K562 (cell line): ENCODE data around the gene SIGLEC6. TPM values are rescaled to one million over a fixed set of nuclear protein-coding genes. Genes with fewer than 3 reads are reported as not detected.

Experiments used
- ATAC-seq: fragments of 200-7000 bp; cut with Tn5 transposase; 3 replicates; pipeline ENCODE4 v1.9.1; 2020; ENCODE audit warnings: moderate library complexity
- BruUV-seq: library from RNA; stranded (reverse); fragments of 400-500 nt; replicated peaks from 2 replicates; lab custom pipeline; 2021; lab: Mats Ljungman, UMichigan
- CTCF ChIA-PET: fragments of 300-600 bp; formaldehyde crosslinking; extraction: SDS; loops from one replicate; lab custom pipeline; 2021; ENCODE audit warnings: low intra/inter-chr PET ratio; lab: Yijun Ruan, JAX
- POLR2A ChIA-PET: fragments of 300-600, 350-650 bp; sonication (Branson Sonifier 250); formaldehyde crosslinking; extraction: SDS; loops from one replicate; lab custom pipeline; 2021; ENCODE audit warnings: antibody characterized with exemption, inconsistent platforms; lab: Yijun Ruan, JAX
- DNase-seq, 4 experiments: peaks; one replicate each; pipeline versions ENCODE4 v3.0.0 to v3.0.0-alpha.2; 2011 to 2018; ENCODE audit warnings: low spot score in 3 of 4, mixed read lengths in 3 of 4; ENCODE audit errors: extremely low read depth in 1 of 4
- FAIRE-seq: peaks from 2 replicates; lab custom pipeline; 2011; peaks lifted over from hg19 to GRCh38; lab: Jason Lieb, UNC
- H2AFZ ChIP-seq: 2 replicates; pipeline ENCODE4 v1.6.0; 2011; ENCODE audit warnings: low read depth, low read length, control low read depth, inconsistent platforms
- H3K27ac ChIP-seq: fragments of 200-600 bp; 3 replicates; pipeline ENCODE4 v1.8.0; 2011; ENCODE audit warnings: low read depth, mild to moderate bottlenecking, control low read depth, inconsistent platforms, low read length, moderate library complexity, mixed read lengths; ENCODE audit errors: extremely low read depth
- H3K27me3 ChIP-seq, 2 experiments: fragments of 300-600 bp in 1 of 2; 2 replicates in 1 of 2; 3 replicates in 1 of 2; pipeline versions ENCODE4 v1.6.0 to v1.8.0; 2011; ENCODE audit warnings: inconsistent platforms in 2 of 2, low read length in 2 of 2, mild to moderate bottlenecking in 1 of 2, mixed read lengths in 1 of 2, moderate library complexity in 1 of 2; ENCODE audit not compliant: control insufficient read depth in 2 of 2, insufficient read depth in 2 of 2
- H3K36me3 ChIP-seq: fragments of 300-600 bp; 3 replicates; pipeline ENCODE4 v1.8.0; 2011; ENCODE audit warnings: mild to moderate bottlenecking, low read length, inconsistent platforms; ENCODE audit not compliant: control insufficient read depth, insufficient read depth
- H3K4me1 ChIP-seq, 2 experiments: fragments of 200-600 bp in 1 of 2; replicated peaks in 1 of 2; 2 replicates in 1 of 2; 3 replicates in 1 of 2; pipeline versions ENCODE4 v1.5.1 to v1.8.0; 2011; ENCODE audit warnings: inconsistent platforms in 2 of 2, low read length in 2 of 2, mild to moderate bottlenecking in 1 of 2, mixed read lengths in 1 of 2, moderate library complexity in 1 of 2; ENCODE audit not compliant: control insufficient read depth in 2 of 2, insufficient read depth in 2 of 2
- H3K4me2 ChIP-seq: 2 replicates; pipeline ENCODE4 v1.6.1; 2011; ENCODE audit warnings: low read length, control low read depth, inconsistent platforms, mixed read lengths; ENCODE audit not compliant: insufficient read depth
- H3K4me3 ChIP-seq: fragments of 200-600 bp; sonication (generic), shearing (Covaris generic); 2 replicates; pipeline ENCODE4 v1.5.1; 2016; ENCODE audit warnings: control low read depth, inconsistent platforms
- H3K79me2 ChIP-seq: fragments of 200-600 bp; 3 replicates; pipeline ENCODE4 v1.8.0; 2011; ENCODE audit warnings: low read length, inconsistent platforms; ENCODE audit not compliant: control insufficient read depth, insufficient read depth
- H3K9ac ChIP-seq, 2 experiments: 2 replicates each; pipeline versions ENCODE4 v1.6.0 to v1.6.1; 2011; ENCODE audit warnings: low read depth in 2 of 2, low read length in 2 of 2, control low read depth in 1 of 2, inconsistent platforms in 1 of 2, mild to moderate bottlenecking in 1 of 2, mixed read lengths in 1 of 2; ENCODE audit not compliant: insufficient read depth in 1 of 2
- H3K9me1 ChIP-seq: one replicate; pipeline ENCODE4 v1.6.0; 2011; ENCODE audit warnings: inconsistent platforms, mild to moderate bottlenecking, low read length, moderate library complexity; ENCODE audit not compliant: control insufficient read depth, insufficient read depth
- H3K9me3 ChIP-seq: replicated peaks from 2 replicates; pipeline ENCODE4 v1.5.1; 2011; ENCODE audit warnings: low read depth, low read length, inconsistent platforms; ENCODE audit not compliant: control insufficient read depth, insufficient read depth
- H4K20me1 ChIP-seq: replicated peaks from 2 replicates; pipeline ENCODE4 v1.6.1; 2011; ENCODE audit warnings: low read length, inconsistent platforms, mixed read lengths; ENCODE audit not compliant: control insufficient read depth, insufficient read depth
- ARID3B ChIP-seq: fragments of 250-450 bp; sonication (Bioruptor Pico); IDR thresholded peaks from 2 replicates; pipeline ENCODE4 v1.4.0; 2020; ENCODE audit warnings: borderline replicate concordance
- CHD1 ChIP-seq: fragments of 200-600 bp; sonication (generic); IDR thresholded peaks from one replicate; pipeline ENCODE4 v1.6.1; 2012; ENCODE audit warnings: mild to moderate bottlenecking, moderate library complexity, low read length, inconsistent platforms
- KDM1A ChIP-seq, 2 experiments: fragments of 450-650 bp; IDR thresholded peaks; 2 replicates each; pipeline ENCODE4 v1.6.1; 2016; ENCODE audit warnings: mild to moderate bottlenecking in 2 of 2
- MED1 ChIP-seq: sonication (generic); formaldehyde crosslinking; IDR thresholded peaks from 2 replicates; pipeline ENCODE4 v1.8.1; 2023; ENCODE audit warnings: missing genetic modification reagents, borderline replicate concordance
- NR4A1 ChIP-seq, 2 experiments: fragments of 250-450 bp in 1 of 2; fragments of 450-650 bp in 1 of 2; sonication (Bioruptor Pico) in 1 of 2; IDR thresholded peaks; 2 replicates each; pipeline versions ENCODE4 v1.4.0 to v1.6.1; 2016 to 2020; ENCODE audit warnings: mild to moderate bottlenecking in 2 of 2, missing compliant biosample characterization in 1 of 2, missing genetic modification characterization in 1 of 2, moderate library complexity in 1 of 2
- PTTG1 ChIP-seq: fragments of 450-650 bp; IDR thresholded peaks from 2 replicates; pipeline ENCODE4 v1.6.1; 2016; ENCODE audit warnings: low read depth, mild to moderate bottlenecking, missing genetic modification characterization, missing compliant biosample characterization
- RBM39 ChIP-seq: fragments of 200-400 bp; formaldehyde crosslinking; optimal IDR thresholded peaks from 2 replicates; pipeline ENCODE3; 2018; ENCODE audit warnings: low read depth, low read length
- SMARCE1 ChIP-seq: fragments of 450-650 bp; IDR thresholded peaks from 2 replicates; pipeline ENCODE4 v1.7.1; 2016; ENCODE audit warnings: mild to moderate bottlenecking
- TCF15 ChIP-seq: fragments of 250-450 bp; sonication (Bioruptor Pico); IDR thresholded peaks from 2 replicates; pipeline ENCODE4 v1.8.0; 2022; ENCODE audit warnings: moderate library complexity, mild to moderate bottlenecking, inconsistent platforms
- ZNF165 ChIP-seq: fragments of 250-450 bp; sonication (Bioruptor Pico); IDR thresholded peaks from 2 replicates; pipeline ENCODE4 v1.4.0; 2020; ENCODE audit warnings: borderline replicate concordance
- ZNF212 ChIP-seq: fragments of 450-650 bp; formaldehyde crosslinking; IDR thresholded peaks from 2 replicates; pipeline ENCODE4 v1.4.0; 2020; ENCODE audit warnings: mild to moderate bottlenecking
- ZNF449 ChIP-seq: fragments of 250-450 bp; sonication (Bioruptor Pico); IDR thresholded peaks from 2 replicates; pipeline ENCODE4 v1.8.0; 2022; ENCODE audit warnings: moderate library complexity, mild to moderate bottlenecking, inconsistent platforms
- ZNF584 ChIP-seq: fragments of 200-800 bp; sonication (Bioruptor generic); IDR thresholded peaks from 2 replicates; pipeline ENCODE4 v1.6.1; 2016; ENCODE audit warnings: low read depth, mild to moderate bottlenecking, missing genetic modification characterization, missing compliant biosample characterization
- ZNF76 ChIP-seq: fragments of 250-450 bp; sonication (Bioruptor Pico); IDR thresholded peaks from 2 replicates; pipeline ENCODE4 v1.4.0; 2020; ENCODE audit warnings: mild to moderate bottlenecking, moderate library complexity, borderline replicate concordance
- WGBS: fragments of 100-300 bp; shearing (Covaris generic); methylation state at CpG from one replicate; pipeline ENCODE4 v1.1.6; 2016; ENCODE audit warnings: low coverage, mixed read lengths; ENCODE audit not compliant: insufficient coverage; ENCODE audit errors: missing lambda C conversion rate; 5-methylcytosine and 5-hydroxymethylcytosine counted together
- in situ Hi-C: fragments of 300-500 bp; cut with MboI; formaldehyde crosslinking; loops from 4 replicates; pipeline ENCODE4 v1.15.0; 2018; ENCODE audit warnings: inconsistent platforms, mixed read lengths
- intact Hi-C: fragments of 100-400 bp; cut with micrococcal nuclease; formaldehyde crosslinking; loops from 2 replicates; pipeline ENCODE4 v1.14.2; 2022
- polyA plus RNA-seq, 8 experiments: library from polyadenylated mRNA; depleted of rRNA in 4 of 8; stranded (reverse) in 5 of 8; unstranded in 3 of 8; fragments of >200 nt; fragmentation: Nextera tagmentation in 2 of 8; fragmentation: Illumina TruSeq in 1 of 8; extraction: Ambion mirVana in 2 of 8; extraction: Trizol in 1 of 8; gene quantifications; 2 replicates each; pipeline versions ENCODE4 v1.2.1 to v1.2.3, GENCODE V29; 2011 to 2014; ENCODE audit warnings: inconsistent platforms in 1 of 8, missing spikeins in 1 of 8
- total RNA-seq, 7 experiments: library from RNA; depleted of rRNA in 6 of 7; stranded (reverse); fragments of >200 nt in 6 of 7; fragmentation: Illumina TruSeq in 2 of 7; extraction: Trizol in 2 of 7; gene quantifications; 2 replicates each; pipeline versions ENCODE4 v1.2.1 to v1.2.3, GENCODE V29; 2011 to 2021; ENCODE audit warnings: low replicate concordance in 1 of 7
- TF ChIP-seq, protein P1 (sequence below), 2 experiments: IDR thresholded peaks; 2 replicates each; pipeline ENCODE4 v1.6.1; 2012; ENCODE audit warnings: improper control_type of control experiment in 2 of 2, low read depth in 2 of 2, low read length in 2 of 2, borderline replicate concordance in 1 of 2

The SIGLEC6 gene
- total and polyA plus RNA-seq, 9 of the 15 experiments (the other 6 are each of a cell fraction or from before 2014, with no cell fraction given): 0.03 to 17.5 (median 0.71) TPM

GRCh38 chr19:51548891-51549305 is 17.4 kb upstream of the SIGLEC6 start:
- Histone ChIP-seq H3K9me1 (no peaks in the 10 kb centered on the region), H3K9me3 (no peaks in the 10 kb centered on the region), H3K9ac (peak overlapping the region; percentile 88 to 98), H3K4me1 (peaks cover 50 to 52% of the 10 kb centered on the region in 2 experiments), H3K79me2 (peaks cover 74% of the 10 kb centered on the region), H3K36me3 (peaks cover 10% of the 10 kb centered on the region; the same call in 2 of the 3 replicates), H3K27ac (peak overlapping the region; percentile 100), H2AFZ (no peak overlapping the region), H3K4me3 (peak overlapping the region; percentile 51), H4K20me1 (no peaks in the 10 kb centered on the region), H3K27me3 (no peaks in the 10 kb centered on the region; a peak in 1 of 5 replicates), H3K4me2 (peak overlapping the region; percentile 98)
- no peak for DNase-seq
- ATAC-seq: no peak
- ChIA-PET POLR2A (interaction anchor here (0.7 to 3.5 kb wide), 10 partner anchors 10 to 127 kb away, joined by 3 to 31 read pairs (median 10); partner anchors contain the start of gene SIGLEC6), CTCF (no interaction called here)
- in situ Hi-C loops: no loop called here
- 23% methylated on average over 4 of the region's 4 CpGs for WGBS
- no peak for FAIRE-seq
- intact Hi-C loops: no loop called here
- no TSS peak for BruUV-seq
- TF ChIP-seq RBM39 (peak; percentile 59), SMARCE1 (no peak), ZNF76 (CRISPR knock-in tag) (peak; percentile 80; the same call in 1 of the 2 replicates), ZNF584 (CRISPR knock-in tag) (0 out of 2 replicates have a peak, but pooled peaks have one; percentile 3), NR4A1 (CRISPR knock-in tag; IDR thresholded peaks at IDR 0.05) (peak; percentile 90; the same call in 1 of the 2 replicates), NR4A1 (tag; IDR thresholded peaks at IDR 0.05) (0 out of 2 replicates have a peak, but pooled peaks have one; percentile 21), KDM1A (IDR thresholded peaks at IDR 0.05) (peak; percentile 43 to 65; a peak in 1 of 4 replicates), CHD1 (peak; percentile 49), PTTG1 (peak; percentile 63; the same call in 1 of the 2 replicates), ZNF449 (CRISPR knock-in tag) (no peak), MED1 (CRISPR knock-in tag) (0 out of 2 replicates have a peak, but pooled peaks have one; percentile 36), TCF15 (0 out of 2 replicates have a peak, but pooled peaks have one; percentile 36), ZNF165 (CRISPR knock-in tag) (0 out of 2 replicates have a peak, but pooled peaks have one; percentile 83), ZNF212 (CRISPR knock-in tag) (no peak), ARID3B (CRISPR knock-in tag) (0 out of 2 replicates have a peak, but pooled peaks have one; percentile 35)
- TF ChIP-seq, protein P1, sequence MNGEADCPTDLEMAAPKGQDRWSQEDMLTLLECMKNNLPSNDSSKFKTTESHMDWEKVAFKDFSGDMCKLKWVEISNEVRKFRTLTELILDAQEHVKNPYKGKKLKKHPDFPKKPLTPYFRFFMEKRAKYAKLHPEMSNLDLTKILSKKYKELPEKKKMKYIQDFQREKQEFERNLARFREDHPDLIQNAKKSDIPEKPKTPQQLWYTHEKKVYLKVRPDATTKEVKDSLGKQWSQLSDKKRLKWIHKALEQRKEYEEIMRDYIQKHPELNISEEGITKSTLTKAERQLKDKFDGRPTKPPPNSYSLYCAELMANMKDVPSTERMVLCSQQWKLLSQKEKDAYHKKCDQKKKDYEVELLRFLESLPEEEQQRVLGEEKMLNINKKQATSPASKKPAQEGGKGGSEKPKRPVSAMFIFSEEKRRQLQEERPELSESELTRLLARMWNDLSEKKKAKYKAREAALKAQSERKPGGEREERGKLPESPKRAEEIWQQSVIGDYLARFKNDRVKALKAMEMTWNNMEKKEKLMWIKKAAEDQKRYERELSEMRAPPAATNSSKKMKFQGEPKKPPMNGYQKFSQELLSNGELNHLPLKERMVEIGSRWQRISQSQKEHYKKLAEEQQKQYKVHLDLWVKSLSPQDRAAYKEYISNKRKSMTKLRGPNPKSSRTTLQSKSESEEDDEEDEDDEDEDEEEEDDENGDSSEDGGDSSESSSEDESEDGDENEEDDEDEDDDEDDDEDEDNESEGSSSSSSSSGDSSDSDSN (IDR thresholded peaks at IDR 0.05; ENCODE audit: borderline replicate concordance in 1 of 2, low read depth in 2 of 2, low read length in 2 of 2): 0 out of 4 replicates have a peak, but pooled peaks of 1 of the 2 experiments have one; percentile 13
